ENCODE data around the gene COL27A1. TPM values are rescaled to one million over a fixed set of nuclear protein-coding genes. Genes with fewer than 3 reads are reported as not detected.
A peak's percentile ranks its signal among the peaks of the same experiment; 100 is the strongest.

The COL27A1 gene
- total RNA-seq, 1 donor from 2014 or later: 7.4 TPM

DNA sequence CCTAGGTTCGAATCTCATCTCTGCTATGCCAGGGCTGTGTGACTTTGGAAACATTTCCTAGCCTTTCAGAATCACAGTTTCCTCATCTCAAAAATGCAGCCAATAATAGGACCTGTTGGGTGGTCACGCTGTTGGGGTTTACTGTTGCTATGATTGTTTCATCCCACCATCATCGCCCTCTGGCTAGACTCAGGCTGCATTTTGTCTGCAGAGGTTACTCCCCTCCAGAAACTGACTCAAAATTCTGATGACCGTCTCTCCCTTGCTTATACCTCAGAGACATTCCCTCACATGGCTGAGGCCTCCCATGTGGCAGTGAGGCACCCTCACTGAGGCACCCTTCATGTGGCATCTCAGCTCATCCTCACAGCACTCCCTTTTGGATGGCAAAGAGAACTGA, 61.6 kb downstream of the COL27A1 start:
- no peaks in the 10 kb centered on the region for H3K27me3 Mint-ChIP-seq (ENCODE audit: insufficient read depth)
- intact Hi-C loops (cut with micrococcal nuclease): no loop called here
- no peaks in the 10 kb centered on the region for H3K36me3 Mint-ChIP-seq (ENCODE audit: low read depth)
- no peaks in the 10 kb centered on the region for H3K4me1 Mint-ChIP-seq (ENCODE audit: low read depth)
- no peak overlapping the region for H3K27ac Mint-ChIP-seq
- no peaks in the 10 kb centered on the region for H3K9me3 Mint-ChIP-seq
- H3K4me3 Mint-ChIP-seq: no peak overlapping the region
- no peak for DNase-seq (ENCODE audit: low spot score)

DNA sequence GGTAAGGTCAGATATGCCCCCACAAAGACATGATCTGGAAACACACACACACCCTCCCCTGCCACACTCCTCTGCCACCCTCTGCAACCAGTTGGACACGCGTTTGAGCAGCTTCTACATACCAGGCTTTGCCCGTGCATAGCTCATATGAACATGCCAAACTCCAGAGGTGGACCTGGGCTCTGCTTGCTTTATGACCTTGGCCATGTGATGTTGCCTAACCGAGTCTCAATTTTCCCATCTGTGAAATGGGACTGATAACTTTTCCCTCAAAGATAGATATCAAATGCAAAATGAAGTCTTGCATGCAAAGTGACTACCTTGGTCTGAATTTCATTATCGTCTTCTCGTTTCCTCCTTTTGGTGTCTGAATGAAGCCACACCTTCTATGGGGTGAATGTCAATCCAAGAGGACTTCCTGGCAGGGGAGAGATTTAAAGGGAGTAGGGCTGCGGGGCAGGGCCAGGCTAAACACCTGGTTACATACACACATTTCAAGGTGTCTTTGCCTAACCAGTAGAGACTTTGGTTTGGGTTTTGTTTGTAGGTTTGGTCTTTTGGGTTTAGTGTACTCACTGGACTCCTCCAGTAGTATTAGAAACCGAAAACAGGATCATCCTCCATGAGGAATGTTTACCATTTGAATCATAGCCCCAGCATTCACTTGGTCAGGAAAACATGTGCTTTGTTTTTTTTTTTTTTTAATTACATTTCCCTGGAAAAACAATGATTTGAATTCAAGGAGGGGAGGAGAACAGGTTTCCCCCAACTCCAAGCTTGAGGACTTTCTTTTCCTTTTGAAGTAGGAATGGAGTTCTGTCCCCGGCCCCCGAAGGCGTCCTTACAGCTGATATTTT, 63.2 kb downstream of the COL27A1 start:
- Mint-ChIP-seq H3K27me3 (ENCODE audit: insufficient read depth) (no peaks in the 10 kb centered on the region), H3K27ac (no peak overlapping the region), H3K4me1 (ENCODE audit: low read depth) (no peaks in the 10 kb centered on the region), H3K9me3 (no peaks in the 10 kb centered on the region), H3K36me3 (ENCODE audit: low read depth) (no peaks in the 10 kb centered on the region), H3K4me3 (no peak overlapping the region)
- intact Hi-C loops (cut with micrococcal nuclease): no loop called here
- DNase-seq (ENCODE audit: low spot score): no peak

DNA sequence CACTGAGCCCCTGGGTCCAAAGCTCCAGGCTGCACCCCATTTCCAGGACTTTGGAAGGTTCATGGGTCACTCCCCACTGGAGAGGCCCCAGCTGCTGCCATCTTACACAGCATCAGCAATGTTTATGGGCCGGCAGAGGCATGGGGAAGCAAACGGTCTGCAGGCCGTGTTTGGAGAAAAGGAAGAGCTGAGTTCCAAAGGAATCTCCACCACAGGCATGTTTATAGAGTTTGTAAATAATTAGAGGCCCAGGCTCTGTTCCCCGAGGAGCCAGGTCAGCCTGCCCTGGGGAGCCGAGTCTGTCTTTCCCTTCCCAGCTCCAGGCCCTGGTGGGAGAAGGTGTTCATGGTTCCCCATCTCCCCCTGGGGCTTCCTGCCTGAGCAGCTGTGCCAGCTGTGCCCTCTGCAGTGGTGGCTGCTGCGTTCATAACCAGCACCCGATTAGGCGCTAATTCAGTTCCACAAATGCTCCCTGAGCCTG, 64.8 kb downstream of the COL27A1 start:
- DNase-seq (ENCODE audit: low spot score): no peak
- no peaks in the 10 kb centered on the region for H3K36me3 Mint-ChIP-seq (ENCODE audit: low read depth)
- no peak overlapping the region for H3K27ac Mint-ChIP-seq
- H3K27me3 Mint-ChIP-seq (ENCODE audit: insufficient read depth): no peaks in the 10 kb centered on the region
- no peaks in the 10 kb centered on the region for H3K4me1 Mint-ChIP-seq (ENCODE audit: low read depth)
- intact Hi-C loops (cut with micrococcal nuclease): no loop called here
- H3K9me3 Mint-ChIP-seq: no peaks in the 10 kb centered on the region
- no peak overlapping the region for H3K4me3 Mint-ChIP-seq

DNA sequence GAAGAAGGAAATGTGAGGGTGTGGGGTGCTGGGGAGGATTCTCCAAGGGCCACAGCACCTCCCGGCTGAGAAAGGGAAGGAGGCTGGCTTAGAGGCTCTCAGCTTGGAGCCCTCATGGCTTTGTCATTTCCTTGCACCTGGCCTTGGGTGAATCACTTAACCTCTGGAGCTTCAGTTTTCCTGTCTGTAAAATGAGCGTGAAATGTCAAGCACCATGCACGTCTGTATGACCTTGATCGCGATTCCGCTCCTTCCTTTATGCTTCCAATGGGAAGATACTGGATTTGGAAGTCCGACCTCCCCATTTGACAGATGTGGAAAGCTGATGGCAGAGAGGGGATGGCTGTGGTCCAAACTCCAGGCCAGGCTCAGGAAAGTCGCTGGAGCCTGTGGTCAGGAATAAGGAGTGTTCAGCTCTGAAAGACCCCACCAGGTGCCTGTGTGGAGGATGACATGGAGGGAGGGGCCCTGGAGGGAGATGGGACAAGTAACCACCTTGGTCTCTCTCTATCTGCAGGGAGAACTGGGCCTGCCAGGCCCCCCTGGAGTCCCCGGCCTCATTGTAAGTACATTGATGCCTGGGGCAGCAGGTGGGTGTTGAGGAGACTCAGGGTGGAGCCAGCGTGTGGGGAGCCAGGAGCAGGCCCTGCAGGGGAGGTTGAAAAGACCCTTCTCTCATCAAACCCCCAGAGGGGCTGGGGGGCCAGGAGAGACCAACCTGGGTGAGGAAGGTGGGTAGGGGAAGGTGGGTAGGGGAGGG, 66.5 kb downstream of the COL27A1 start:
- H3K36me3 Mint-ChIP-seq (ENCODE audit: low read depth): no peaks in the 10 kb centered on the region
- H3K4me1 Mint-ChIP-seq (ENCODE audit: low read depth): no peaks in the 10 kb centered on the region
- H3K4me3 Mint-ChIP-seq: no peak overlapping the region
- intact Hi-C loops (cut with micrococcal nuclease): no loop called here
- no peak overlapping the region for H3K27ac Mint-ChIP-seq
- H3K9me3 Mint-ChIP-seq: no peaks in the 10 kb centered on the region
- DNase-seq (ENCODE audit: low spot score): no peak
- H3K27me3 Mint-ChIP-seq (ENCODE audit: insufficient read depth): no peaks in the 10 kb centered on the region

DNA sequence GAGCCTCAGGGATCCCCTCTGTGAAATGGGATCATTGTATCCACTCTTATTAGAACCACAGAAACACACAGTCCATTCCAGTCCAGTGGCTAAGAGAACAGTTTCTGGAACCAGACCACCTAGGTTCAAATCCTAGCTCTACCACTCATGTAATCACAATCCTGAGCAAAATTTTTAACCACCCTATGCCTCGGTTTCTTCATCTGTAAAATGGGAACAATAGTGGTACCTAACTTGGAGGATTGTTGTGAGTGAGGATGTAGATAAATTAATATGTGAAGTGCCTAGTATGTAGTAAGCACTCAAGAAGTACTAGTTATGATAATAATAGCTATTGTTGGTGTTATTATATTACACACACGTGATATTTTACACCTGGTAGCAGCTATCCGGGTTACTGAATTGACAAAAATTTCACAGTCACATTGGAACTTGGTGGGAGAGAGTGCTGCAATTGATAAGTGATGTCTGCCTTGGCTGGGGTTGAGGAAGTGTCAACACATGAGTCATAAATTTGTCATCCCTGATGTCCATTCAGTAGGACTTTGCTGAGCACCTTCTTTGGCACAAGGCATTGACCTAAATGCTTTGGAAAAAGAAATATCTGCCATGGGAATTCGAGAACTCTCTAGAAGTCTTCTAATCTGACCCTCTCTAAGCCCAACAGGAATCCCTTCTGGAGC, 68.4 kb downstream of the COL27A1 start:
- intact Hi-C loops (cut with micrococcal nuclease): no loop called here
- no peaks in the 10 kb centered on the region for H3K27me3 Mint-ChIP-seq (ENCODE audit: insufficient read depth)
- peak overlapping the region; percentile 44 for H3K27ac Mint-ChIP-seq
- H3K4me1 Mint-ChIP-seq (ENCODE audit: low read depth): no peaks in the 10 kb centered on the region
- H3K4me3 Mint-ChIP-seq: no peak overlapping the region
- no peaks in the 10 kb centered on the region for H3K36me3 Mint-ChIP-seq (ENCODE audit: low read depth)
- DNase-seq (ENCODE audit: low spot score): no peak
- no peaks in the 10 kb centered on the region for H3K9me3 Mint-ChIP-seq

DNA sequence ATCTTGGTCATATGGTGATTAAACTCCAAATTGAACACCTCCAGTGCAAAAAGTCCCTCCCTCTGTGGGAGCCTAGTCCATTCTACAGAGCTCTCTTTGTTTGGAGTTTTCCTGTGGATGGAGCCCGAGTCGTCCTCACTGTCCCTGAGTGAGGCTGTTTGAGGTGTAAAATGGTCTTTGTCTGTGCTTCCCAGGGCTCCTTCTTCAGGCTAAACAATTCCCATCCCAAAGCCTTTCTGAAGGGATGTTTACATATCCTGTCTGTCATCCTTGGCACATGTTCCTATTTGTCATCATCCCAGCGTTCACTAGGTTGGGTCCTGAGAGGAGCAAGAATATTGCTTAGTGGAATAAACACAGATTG, 68.9 kb downstream of the COL27A1 start:
- Mint-ChIP-seq H3K27me3 (ENCODE audit: insufficient read depth) (no peaks in the 10 kb centered on the region), H3K27ac (no peak overlapping the region), H3K36me3 (ENCODE audit: low read depth) (no peaks in the 10 kb centered on the region), H3K9me3 (no peaks in the 10 kb centered on the region), H3K4me3 (no peak overlapping the region), H3K4me1 (ENCODE audit: low read depth) (no peaks in the 10 kb centered on the region)
- intact Hi-C loops (cut with micrococcal nuclease): no loop called here
- no peak for DNase-seq (ENCODE audit: low spot score)

DNA sequence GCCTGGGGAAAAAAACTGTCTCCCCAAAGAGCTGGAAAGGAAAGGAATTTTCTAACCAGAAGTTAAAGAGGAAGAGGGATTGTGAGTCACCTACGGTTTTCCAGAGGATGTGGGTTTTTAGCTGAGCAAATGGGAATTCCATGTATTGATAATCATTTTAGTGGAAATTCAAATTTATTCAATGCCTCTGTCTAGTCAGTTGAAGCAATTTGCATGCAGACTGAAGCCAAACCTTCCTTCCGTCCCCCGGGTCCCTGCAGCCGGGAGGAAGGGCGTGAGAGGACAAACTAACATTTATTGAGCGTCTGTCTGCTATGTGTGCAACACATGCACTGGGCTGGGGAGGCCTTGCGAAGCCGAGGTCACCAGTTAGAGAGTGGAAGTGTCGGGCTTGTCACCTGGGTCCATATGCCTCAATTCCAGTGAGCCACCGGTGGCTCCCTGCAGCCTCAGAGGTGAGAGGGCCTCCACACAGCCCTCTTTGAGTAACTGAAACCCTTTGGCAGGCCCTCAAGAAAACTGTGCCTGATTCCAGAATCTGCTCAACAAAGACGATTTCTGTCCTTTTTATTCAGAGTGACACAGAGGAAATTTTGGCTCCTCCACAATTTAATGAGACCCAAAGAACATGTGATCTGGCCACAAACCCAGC, 70.3 kb downstream of the COL27A1 start:
- no peak for DNase-seq (ENCODE audit: low spot score)
- intact Hi-C loops (cut with micrococcal nuclease): no loop called here
- Mint-ChIP-seq H3K27ac (no peak overlapping the region), H3K4me3 (no peak overlapping the region), H3K4me1 (ENCODE audit: low read depth) (no peaks in the 10 kb centered on the region), H3K9me3 (no peaks in the 10 kb centered on the region), H3K27me3 (ENCODE audit: insufficient read depth) (no peaks in the 10 kb centered on the region), H3K36me3 (ENCODE audit: low read depth) (no peaks in the 10 kb centered on the region)

DNA sequence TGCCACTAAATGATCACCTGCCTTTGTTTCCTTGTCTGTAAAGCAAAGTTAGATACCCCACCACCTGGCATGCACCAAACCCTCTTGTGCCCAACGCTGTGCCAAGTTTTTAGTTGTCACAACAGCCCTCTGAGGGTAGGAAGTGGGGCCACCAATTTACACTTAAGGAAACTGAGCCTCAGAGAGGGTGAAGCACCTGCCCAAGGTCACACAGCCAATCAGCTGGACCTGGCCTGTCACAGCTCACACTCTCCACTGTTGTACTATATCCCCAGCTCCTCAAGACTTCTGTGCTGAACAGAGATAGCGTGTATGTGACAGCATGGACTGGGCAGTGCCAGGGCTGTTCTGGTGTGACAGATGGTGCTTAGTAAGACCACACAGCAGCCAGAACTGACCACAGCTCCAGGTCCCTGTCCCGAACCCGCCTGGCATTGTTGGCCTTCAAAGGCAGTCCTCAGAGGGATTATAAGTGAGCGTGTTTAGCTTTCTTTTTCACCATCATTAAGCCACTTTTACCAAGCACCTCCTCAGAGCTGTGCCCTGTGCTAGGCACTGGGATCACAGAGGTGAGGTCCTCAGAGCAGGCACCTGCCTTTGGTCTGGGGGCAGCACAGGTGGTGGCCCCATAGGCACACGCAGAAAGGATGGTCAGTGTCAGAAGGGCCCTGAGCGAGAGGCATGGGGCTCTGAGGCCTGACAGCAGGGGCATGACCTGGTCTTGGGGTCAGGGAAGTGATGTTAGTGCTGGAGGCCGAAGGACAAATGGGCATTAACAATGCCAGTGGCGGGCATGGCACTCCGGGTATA, 71.1 kb downstream of the COL27A1 start:
- Mint-ChIP-seq H3K27ac (no peak overlapping the region), H3K4me3 (no peak overlapping the region)
- intact Hi-C loops (cut with micrococcal nuclease): no loop called here

DNA sequence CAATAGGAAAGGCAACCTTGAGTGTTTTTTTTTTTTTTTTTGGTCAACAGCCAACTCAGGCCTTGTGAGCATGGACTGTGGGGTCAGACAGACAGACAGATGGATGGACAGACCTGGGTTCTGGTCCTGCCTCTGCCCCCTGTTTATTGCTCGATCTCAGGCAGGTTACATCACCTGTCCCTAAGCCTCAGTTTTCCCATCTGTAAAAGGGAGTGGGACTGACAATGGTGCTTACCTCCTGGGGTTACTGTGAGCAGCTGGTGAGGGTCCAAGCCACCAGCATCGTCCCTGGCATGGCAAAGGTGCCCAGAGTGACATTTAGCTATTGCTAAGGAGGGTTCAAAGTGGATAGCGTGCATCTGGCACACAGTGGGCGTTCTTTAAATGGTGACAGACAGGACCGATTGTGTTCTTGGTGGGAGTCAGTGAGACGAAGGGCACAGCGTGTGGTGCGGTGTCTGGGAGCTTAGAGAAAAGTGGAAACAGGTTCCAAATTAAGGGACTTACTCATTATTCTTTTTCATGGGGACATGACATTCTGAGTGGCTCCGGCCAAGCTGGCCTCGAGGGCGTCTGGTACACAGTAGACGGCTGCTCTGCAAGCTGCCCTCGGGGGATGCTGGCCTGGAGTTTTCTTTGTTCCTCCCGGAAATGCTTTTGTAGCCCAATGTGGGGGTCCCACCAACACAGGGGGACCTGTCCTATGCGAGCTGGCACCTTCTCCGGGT, 72.1 kb downstream of the COL27A1 start:
- Mint-ChIP-seq H3K4me1 (ENCODE audit: low read depth) (no peaks in the 10 kb centered on the region), H3K9me3 (no peaks in the 10 kb centered on the region), H3K4me3 (no peak overlapping the region), H3K27me3 (ENCODE audit: insufficient read depth) (no peaks in the 10 kb centered on the region), H3K27ac (no peak overlapping the region), H3K36me3 (ENCODE audit: low read depth) (no peaks in the 10 kb centered on the region)
- no peak for DNase-seq (ENCODE audit: low spot score)
- intact Hi-C loops (cut with micrococcal nuclease): no loop called here

More for the DNA sequence above, 71.1 kb downstream of the COL27A1 start:
- Mint-ChIP-seq H3K36me3 (ENCODE audit: low read depth) (no peaks in the 10 kb centered on the region), H3K27me3 (ENCODE audit: insufficient read depth) (no peaks in the 10 kb centered on the region), H3K4me1 (ENCODE audit: low read depth) (no peaks in the 10 kb centered on the region), H3K9me3 (no peaks in the 10 kb centered on the region)
- DNase-seq (ENCODE audit: low spot score): no peak

DNA sequence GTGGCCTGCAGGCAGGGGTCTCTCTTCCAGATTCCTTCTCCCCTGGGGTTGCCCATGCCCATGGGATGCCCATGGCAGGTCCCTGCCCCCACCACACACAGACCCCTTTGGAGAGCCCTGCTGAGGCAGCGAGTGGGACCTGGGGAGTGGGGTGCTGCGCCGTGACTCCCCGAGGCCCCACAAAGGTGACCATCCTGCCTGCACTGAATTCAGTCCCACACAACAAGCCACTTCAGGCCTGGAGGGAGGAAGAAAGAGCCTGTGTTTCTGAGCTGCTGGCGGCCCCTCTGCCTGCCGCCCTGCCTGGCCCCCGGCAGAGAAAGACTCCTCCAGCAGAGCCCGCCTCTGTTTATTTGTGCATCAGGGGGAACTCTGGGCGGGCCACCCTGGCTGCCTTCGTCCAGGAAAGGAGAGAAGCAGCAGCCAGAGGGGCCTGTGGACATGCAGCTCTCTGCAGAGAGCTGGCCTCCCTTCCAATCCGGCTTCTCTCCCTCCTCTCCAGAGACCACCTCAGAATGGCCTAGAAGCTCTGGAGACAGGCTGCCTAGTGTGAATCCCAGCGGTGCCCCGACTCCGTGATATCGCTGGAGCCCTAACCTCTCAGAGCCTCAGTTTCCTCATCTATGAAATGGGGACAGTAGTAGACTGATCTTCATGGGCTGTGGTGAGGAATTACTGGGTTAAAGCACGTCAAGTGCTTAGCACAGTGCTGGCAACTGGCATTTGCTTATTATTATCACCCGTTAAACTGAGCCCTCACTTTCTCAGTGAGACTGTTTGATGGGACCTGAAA, 72.9 kb downstream of the COL27A1 start:
- H3K9me3 Mint-ChIP-seq: no peaks in the 10 kb centered on the region
- no peak for DNase-seq (ENCODE audit: low spot score)
- H3K27me3 Mint-ChIP-seq (ENCODE audit: insufficient read depth): no peaks in the 10 kb centered on the region

DNA sequence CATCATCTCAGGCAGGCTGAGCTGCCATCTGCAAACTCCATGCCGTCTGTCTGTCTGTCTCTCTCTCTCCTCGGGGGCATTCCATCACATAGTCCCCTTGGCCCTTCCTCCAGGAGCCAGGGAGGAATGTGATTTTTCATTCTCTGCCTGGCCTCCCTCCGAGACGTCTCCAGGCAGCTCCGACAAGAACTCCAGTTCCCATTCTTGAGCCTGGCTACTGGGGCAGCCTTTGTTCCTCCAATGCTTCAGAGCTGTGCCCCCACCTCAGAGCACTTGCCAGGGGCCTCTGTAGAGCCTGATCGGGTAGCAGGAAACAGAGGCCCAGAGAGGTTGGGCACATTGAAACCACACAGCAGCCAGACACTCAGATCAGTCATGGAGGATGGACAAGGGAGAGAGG, 74.0 kb downstream of the COL27A1 start:
- Mint-ChIP-seq H3K27ac (no peak overlapping the region), H3K4me1 (ENCODE audit: low read depth) (no peaks in the 10 kb centered on the region), H3K9me3 (no peaks in the 10 kb centered on the region), H3K4me3 (no peak overlapping the region), H3K36me3 (ENCODE audit: low read depth) (no peaks in the 10 kb centered on the region), H3K27me3 (ENCODE audit: insufficient read depth) (no peaks in the 10 kb centered on the region)
- DNase-seq (ENCODE audit: low spot score): no peak
- intact Hi-C loops (cut with micrococcal nuclease): no loop called here

More for the DNA sequence above, 72.9 kb downstream of the COL27A1 start:
- Mint-ChIP-seq H3K36me3 (ENCODE audit: low read depth) (no peaks in the 10 kb centered on the region), H3K4me1 (ENCODE audit: low read depth) (no peaks in the 10 kb centered on the region), H3K27ac (no peak overlapping the region), H3K4me3 (no peak overlapping the region)
- intact Hi-C loops (cut with micrococcal nuclease): no loop called here

Measured in activated T-helper 1 cell treated with anti-CD3 and anti-CD28 coated beads, Interleukin-12 subunit alpha, Interleukin-12 subunit beta, Interleukin-2, Interleukin-4 antibody, amounts not matched to agents 30 ng/mL and 10 ng/mL and 1 ng/mL, durations not matched to agents 14 hours and 24 hours and 36 hours (primary cell).